ENCODE results near the gene MET. TPM values are rescaled to one million over a fixed set of nuclear protein-coding genes. Genes with fewer than 3 reads are reported as not detected.

MET gene
- total RNA-seq, 4 donors from 2014 or later: 15.9 to 36.8 (median 28.7) TPM

DNA sequence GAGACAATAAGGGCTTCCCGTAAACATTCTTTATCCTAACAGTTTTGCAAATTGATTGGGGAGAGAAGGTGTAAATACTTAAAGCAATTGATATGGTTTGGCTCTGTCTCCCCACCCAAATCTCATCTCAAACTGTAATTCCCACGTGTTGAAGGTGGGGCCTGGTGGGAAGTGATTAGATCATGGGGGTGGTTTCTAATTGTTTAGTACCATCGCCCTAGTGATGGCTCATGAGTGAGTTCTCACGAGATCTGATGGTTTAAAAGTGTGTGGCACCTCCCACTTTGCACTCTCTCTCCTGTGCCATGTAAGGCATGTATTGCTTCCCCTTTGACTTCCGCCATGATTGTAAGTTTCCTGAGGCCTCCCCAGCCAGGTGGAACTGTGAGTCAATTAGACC is 168.3 kb downstream of the MET start:
- Histone ChIP-seq H3K27ac (no peak overlapping the region), H3K36me3 (no peaks in the 10 kb centered on the region)

DNA sequence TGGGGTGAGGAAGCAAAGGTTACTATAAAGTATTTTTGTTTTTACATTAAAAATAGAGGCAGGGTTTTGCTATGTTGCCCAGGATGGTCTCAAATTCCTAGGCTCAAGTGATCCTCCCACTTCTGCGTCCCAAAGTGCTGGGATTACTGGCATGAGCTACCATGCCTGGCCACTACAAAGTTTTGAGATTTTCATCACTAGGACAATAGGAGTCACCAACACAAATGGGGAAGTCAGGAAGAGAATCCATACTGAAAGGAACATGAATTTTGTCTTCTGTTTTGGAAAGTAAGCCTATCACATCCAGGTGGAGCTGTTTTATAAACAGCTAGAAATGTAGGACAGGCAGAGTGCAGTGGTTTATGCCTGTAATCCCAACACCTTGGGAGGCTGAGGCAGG is 170.4 kb downstream of the MET start:
- in situ Hi-C loops (cut with MboI; ENCODE audit: low sequenced_read_pairs in 4 of 4): no loop called here
- intact Hi-C loops (cut with DNase I; ENCODE audit: low total_unique reads): no loop called here
- H3K27me3 ChIP-seq: no peaks in the 10 kb centered on the region
- no peaks in the 10 kb centered on the region for H3K4me1 ChIP-seq
- no peaks in the 10 kb centered on the region for H3K36me3 ChIP-seq
- ATAC-seq (no peak), DNase-seq (no peak)
- no peaks in the 10 kb centered on the region for H3K9me3 ChIP-seq
- no peak overlapping the region for H3K4me3 ChIP-seq
- TF ChIP-seq POLR2A (IDR thresholded peaks at IDR 0.05): no peak
- TF ChIP-seq, protein P1, sequence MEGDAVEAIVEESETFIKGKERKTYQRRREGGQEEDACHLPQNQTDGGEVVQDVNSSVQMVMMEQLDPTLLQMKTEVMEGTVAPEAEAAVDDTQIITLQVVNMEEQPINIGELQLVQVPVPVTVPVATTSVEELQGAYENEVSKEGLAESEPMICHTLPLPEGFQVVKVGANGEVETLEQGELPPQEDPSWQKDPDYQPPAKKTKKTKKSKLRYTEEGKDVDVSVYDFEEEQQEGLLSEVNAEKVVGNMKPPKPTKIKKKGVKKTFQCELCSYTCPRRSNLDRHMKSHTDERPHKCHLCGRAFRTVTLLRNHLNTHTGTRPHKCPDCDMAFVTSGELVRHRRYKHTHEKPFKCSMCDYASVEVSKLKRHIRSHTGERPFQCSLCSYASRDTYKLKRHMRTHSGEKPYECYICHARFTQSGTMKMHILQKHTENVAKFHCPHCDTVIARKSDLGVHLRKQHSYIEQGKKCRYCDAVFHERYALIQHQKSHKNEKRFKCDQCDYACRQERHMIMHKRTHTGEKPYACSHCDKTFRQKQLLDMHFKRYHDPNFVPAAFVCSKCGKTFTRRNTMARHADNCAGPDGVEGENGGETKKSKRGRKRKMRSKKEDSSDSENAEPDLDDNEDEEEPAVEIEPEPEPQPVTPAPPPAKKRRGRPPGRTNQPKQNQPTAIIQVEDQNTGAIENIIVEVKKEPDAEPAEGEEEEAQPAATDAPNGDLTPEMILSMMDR (IDR thresholded peaks at IDR 0.05 in 4 of 5, conservative IDR thresholded peaks at IDR 0.05 in 1 of 5): no peak
- no peak overlapping the region for H3K27ac ChIP-seq

More for the DNA sequence above, 168.3 kb downstream of the MET start:
- in situ Hi-C loops (cut with MboI; ENCODE audit: low sequenced_read_pairs in 4 of 4) (no loop called here), intact Hi-C loops (cut with DNase I; ENCODE audit: low total_unique reads) (no loop called here)
- no peaks in the 10 kb centered on the region for H3K9me3 ChIP-seq
- H3K27me3 ChIP-seq: no peaks in the 10 kb centered on the region
- H3K4me3 ChIP-seq: no peak overlapping the region
- no peaks in the 10 kb centered on the region for H3K4me1 ChIP-seq
- ATAC-seq: no peak
- DNase-seq: no peak
- TF ChIP-seq, protein P1 (IDR thresholded peaks at IDR 0.05 in 4 of 5, conservative IDR thresholded peaks at IDR 0.05 in 1 of 5): no peak
- TF ChIP-seq POLR2A (IDR thresholded peaks at IDR 0.05): no peak

DNA sequence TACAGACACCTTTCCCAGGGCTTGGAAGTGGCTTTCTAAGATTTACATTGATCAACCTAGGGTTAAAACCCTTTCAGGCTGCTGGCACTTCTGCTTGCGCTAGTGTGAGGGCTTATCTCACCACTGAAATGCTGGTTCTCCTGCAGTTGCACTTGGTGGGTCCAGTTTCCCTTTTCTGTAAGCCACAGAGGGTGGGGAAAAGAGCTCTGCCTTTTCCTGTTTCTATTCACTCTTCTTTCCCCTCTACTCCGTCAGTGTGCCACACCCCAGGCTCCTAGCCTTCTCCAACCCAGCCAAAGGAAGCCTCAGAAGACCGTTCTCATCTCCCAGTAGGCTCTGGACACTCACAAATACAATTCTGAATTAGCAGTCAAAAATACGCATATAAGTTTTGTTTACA is 171.4 kb downstream of the MET start:
- in situ Hi-C loops (cut with MboI; ENCODE audit: low sequenced_read_pairs in 4 of 4): no loop called here
- intact Hi-C loops (cut with DNase I; ENCODE audit: low total_unique reads): no loop called here

More for the DNA sequence above, 171.4 kb downstream of the MET start:
- Histone ChIP-seq H3K4me3 (no peak overlapping the region), H3K36me3 (no peaks in the 10 kb centered on the region), H3K9me3 (no peaks in the 10 kb centered on the region), H3K4me1 (no peaks in the 10 kb centered on the region), H3K27ac (no peak overlapping the region), H3K27me3 (no peaks in the 10 kb centered on the region)
- DNase-seq (no peak), ATAC-seq (no peak)
- TF ChIP-seq, protein P1 (IDR thresholded peaks at IDR 0.05 in 4 of 5, conservative IDR thresholded peaks at IDR 0.05 in 1 of 5): no peak
- no peak for TF ChIP-seq POLR2A (IDR thresholded peaks at IDR 0.05)

Other genes starting within 250 kb of the MET start
- 10 to 100 TPM; 12.7 to 26.2 (median 14.9) TPM for gene CAV2, start 172.5 kb upstream of the MET start, total RNA-seq
- gene CAV1, start 147.2 kb upstream of the MET start, total RNA-seq: 10 to 100 TPM; 64.7 to 87.8 (median 71.2) TPM
- gene CAPZA2, start 190.4 kb downstream of the MET start, total RNA-seq: 100 to 1,000 TPM; 110 to 158 (median 137) TPM

All from gastrocnemius medialis (tissue), 4 donors.